ENCODE results near the gene WNT2.

GRCh38 chr7:117296066-117296465 is 26.8 kb downstream of the WNT2 start:
- TF ChIP-seq CTCF (IDR thresholded peaks at IDR 0.05) (no peak), EZH2 (IDR thresholded peaks at IDR 0.05; ENCODE audit: borderline replicate concordance, insufficient read depth, low read depth, low read length, poor library complexity, severe bottlenecking) (no peak)
